SH-SY5Y (cell line): ENCODE measurements around the gene GOLGA3.

Experiments
- GATA2 ChIP-seq: IDR thresholded peaks from 2 replicates; pipeline ENCODE4 v1.6.1; 2011; ENCODE audit warnings: mild to moderate bottlenecking, low read depth, low read length
- GATA3 ChIP-seq: IDR thresholded peaks from 2 replicates; pipeline ENCODE4 v1.6.1; 2011; ENCODE audit warnings: low read depth, mild to moderate bottlenecking, low read length, moderate library complexity

GOLGA3 gene

GRCh38 chr12:132761032-132761920, 67.4 kb downstream of the GOLGA3 start, which contains the start of gene ANKLE2:
TSS of gene ANKLE2 (minus strand) at chr12:132761832. CDS start at chr12:132761798, 34 bp downstream.
- TF ChIP-seq GATA3 (no peak), GATA2 (no peak)

GRCh38 chr12:132759359-132759758, 69.3 kb downstream of the GOLGA3 start:
- TF ChIP-seq GATA3 (no peak), GATA2 (no peak)

GRCh38 chr12:132754160-132754932, 74.3 kb downstream of the GOLGA3 start:
- TF ChIP-seq GATA2 (no peak), GATA3 (no peak)

- TF ChIP-seq GATA3, result no peak
- no peak for TF ChIP-seq GATA2
Measured at GRCh38 chr12:132748319-132748718, 80.3 kb downstream of the GOLGA3 start.

GRCh38 chr12:132747896-132748295, 80.8 kb downstream of the GOLGA3 start:
- TF ChIP-seq GATA2, result no peak
- no peak for TF ChIP-seq GATA3

GRCh38 chr12:132747395-132747794, 81.3 kb downstream of the GOLGA3 start:
- TF ChIP-seq GATA2, result no peak
- TF ChIP-seq GATA3, result no peak

GRCh38 chr12:132746613-132747012, 82.1 kb downstream of the GOLGA3 start:
- no peak for TF ChIP-seq GATA2
- TF ChIP-seq GATA3, result no peak

GRCh38 chr12:132743831-132744230, 84.8 kb downstream of the GOLGA3 start:
- TF ChIP-seq GATA2, result no peak
- TF ChIP-seq GATA3, result no peak

GRCh38 chr12:132741620-132742019, 87.0 kb downstream of the GOLGA3 start:
- TF ChIP-seq GATA2, result no peak
- TF ChIP-seq GATA3, result no peak

- TF ChIP-seq GATA2 (no peak), GATA3 (no peak)
Measured at GRCh38 chr12:132740652-132741051, 88.0 kb downstream of the GOLGA3 start.

- TF ChIP-seq GATA2 (no peak), GATA3 (no peak)
Measured at GRCh38 chr12:132740313-132740646, 88.4 kb downstream of the GOLGA3 start.

GRCh38 chr12:132739600-132740312, 88.9 kb downstream of the GOLGA3 start:
- no peak for TF ChIP-seq GATA2
- no peak for TF ChIP-seq GATA3

- TF ChIP-seq GATA2, result no peak
- no peak for TF ChIP-seq GATA3
Measured at GRCh38 chr12:132736913-132737312, 91.8 kb downstream of the GOLGA3 start.

- TF ChIP-seq GATA3 (no peak), GATA2 (no peak)
Measured at GRCh38 chr12:132736378-132736777, 92.3 kb downstream of the GOLGA3 start.

GRCh38 chr12:132735496-132735895, 93.2 kb downstream of the GOLGA3 start:
- no peak for TF ChIP-seq GATA3
- TF ChIP-seq GATA2, result no peak

- TF ChIP-seq GATA2, result no peak
- no peak for TF ChIP-seq GATA3
Measured at GRCh38 chr12:132734206-132734605, 94.5 kb downstream of the GOLGA3 start.
